Chondrocyte (in vitro differentiated cells): ENCODE measurements around the gene WWOX. TPM values are rescaled to one million over a fixed set of nuclear protein-coding genes. Genes with fewer than 3 reads are reported as not detected.

ENCODE experiments used
- DNase-seq: peaks from one replicate; pipeline ENCODE4 v3.0.0; 2021; ENCODE audit warnings: mixed read lengths, low spot score
- H3K27ac Mint-ChIP-seq: one replicate; pipeline ENCODE4 v1.8.0; 2021; ENCODE audit warnings: mild to moderate bottlenecking, moderate library complexity, mixed read lengths; ENCODE audit not compliant: unreplicated experiment
- H3K27me3 Mint-ChIP-seq: 2 replicates; pipeline ENCODE4 v1.8.0; 2021; ENCODE audit warnings: low read depth, mixed read lengths
- H3K36me3 Mint-ChIP-seq: 2 replicates; pipeline ENCODE4 v1.8.0; 2021; ENCODE audit warnings: low read depth, mixed read lengths
- H3K4me1 Mint-ChIP-seq: 2 replicates; pipeline ENCODE4 v1.8.0; 2021; ENCODE audit warnings: low read depth, mild to moderate bottlenecking, mixed read lengths
- H3K4me3 Mint-ChIP-seq: one replicate; pipeline ENCODE4 v1.8.0; 2021; ENCODE audit warnings: mild to moderate bottlenecking, moderate library complexity, mixed read lengths; ENCODE audit not compliant: unreplicated experiment
- H3K9me3 Mint-ChIP-seq: 2 replicates; pipeline ENCODE4 v1.8.0; 2021; ENCODE audit warnings: low read depth, mixed read lengths
- total RNA-seq: library from RNA; stranded (reverse); gene quantifications from 3 replicates; pipeline ENCODE4 v1.2.1, GENCODE V29; 2021
- TF ChIP-seq, protein P1 (sequence below): fragments of 200-600 bp; sonication (generic); IDR thresholded peaks from 2 replicates; pipeline ENCODE4 v1.5.0; 2021; ENCODE audit warnings: antibody characterized with exemption, mild to moderate bottlenecking, moderate library complexity

WWOX gene
- total RNA-seq, 1 donor from 2014 or later, result 12.1 TPM

GRCh38 chr16:78441298-78441697, 341.8 kb downstream of the WWOX start:
- Mint-ChIP-seq H3K27me3 (no peaks in the 10 kb centered on the region), H3K27ac (no peak overlapping the region), H3K9me3 (no peaks in the 10 kb centered on the region), H3K36me3 (peaks cover 2% of the 10 kb centered on the region), H3K4me1 (peaks cover 30% of the 10 kb centered on the region), H3K4me3 (no peak overlapping the region)
- TF ChIP-seq, protein P1, sequence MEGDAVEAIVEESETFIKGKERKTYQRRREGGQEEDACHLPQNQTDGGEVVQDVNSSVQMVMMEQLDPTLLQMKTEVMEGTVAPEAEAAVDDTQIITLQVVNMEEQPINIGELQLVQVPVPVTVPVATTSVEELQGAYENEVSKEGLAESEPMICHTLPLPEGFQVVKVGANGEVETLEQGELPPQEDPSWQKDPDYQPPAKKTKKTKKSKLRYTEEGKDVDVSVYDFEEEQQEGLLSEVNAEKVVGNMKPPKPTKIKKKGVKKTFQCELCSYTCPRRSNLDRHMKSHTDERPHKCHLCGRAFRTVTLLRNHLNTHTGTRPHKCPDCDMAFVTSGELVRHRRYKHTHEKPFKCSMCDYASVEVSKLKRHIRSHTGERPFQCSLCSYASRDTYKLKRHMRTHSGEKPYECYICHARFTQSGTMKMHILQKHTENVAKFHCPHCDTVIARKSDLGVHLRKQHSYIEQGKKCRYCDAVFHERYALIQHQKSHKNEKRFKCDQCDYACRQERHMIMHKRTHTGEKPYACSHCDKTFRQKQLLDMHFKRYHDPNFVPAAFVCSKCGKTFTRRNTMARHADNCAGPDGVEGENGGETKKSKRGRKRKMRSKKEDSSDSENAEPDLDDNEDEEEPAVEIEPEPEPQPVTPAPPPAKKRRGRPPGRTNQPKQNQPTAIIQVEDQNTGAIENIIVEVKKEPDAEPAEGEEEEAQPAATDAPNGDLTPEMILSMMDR, result no peak
- no peak for DNase-seq

GRCh38 chr16:78443542-78444364, 344.3 kb downstream of the WWOX start:
- Mint-ChIP-seq H3K4me1 (peaks cover 32% of the 10 kb centered on the region), H3K27ac (peak overlapping the region; percentile 78), H3K9me3 (no peaks in the 10 kb centered on the region), H3K4me3 (no peak overlapping the region), H3K27me3 (no peaks in the 10 kb centered on the region), H3K36me3 (peaks cover 2% of the 10 kb centered on the region)
- TF ChIP-seq, protein P1, result no peak
- DNase-seq, result no peak

- no peak overlapping the region for H3K4me3 Mint-ChIP-seq
- DNase-seq, result no peak
- TF ChIP-seq, protein P1, result no peak
- H3K9me3 Mint-ChIP-seq, result no peaks in the 10 kb centered on the region
- H3K27ac Mint-ChIP-seq, result no peak overlapping the region
- H3K36me3 Mint-ChIP-seq, result peaks cover 2% of the 10 kb centered on the region
- H3K4me1 Mint-ChIP-seq, result peaks cover 46% of the 10 kb centered on the region
- H3K27me3 Mint-ChIP-seq, result no peaks in the 10 kb centered on the region
Observed at GRCh38 chr16:78445818-78446217, 346.4 kb downstream of the WWOX start.

DNA sequence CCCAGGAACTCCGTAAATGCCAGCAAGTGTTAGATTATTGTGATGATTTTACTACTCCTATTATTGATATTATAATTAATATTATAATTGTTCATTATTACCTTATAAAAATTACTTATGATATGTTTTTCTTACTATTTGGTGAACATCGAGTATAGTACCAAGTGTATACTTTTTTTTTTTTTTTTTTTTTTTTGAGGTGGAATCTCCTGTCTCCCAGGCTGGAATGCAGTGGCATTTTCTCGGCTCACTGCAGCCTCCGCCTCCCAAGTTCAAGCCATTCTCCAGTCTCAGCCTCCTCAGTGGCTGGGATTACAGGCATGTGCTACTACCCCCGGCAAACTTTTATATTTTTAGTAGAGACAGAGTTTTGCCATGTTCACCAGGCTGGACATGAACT, 347.0 kb downstream of the WWOX start:
- no peak overlapping the region for H3K4me3 Mint-ChIP-seq
- H3K27me3 Mint-ChIP-seq, result no peaks in the 10 kb centered on the region
- DNase-seq, result no peak
- peaks cover 53% of the 10 kb centered on the region for H3K4me1 Mint-ChIP-seq
- no peak overlapping the region for H3K27ac Mint-ChIP-seq
- H3K36me3 Mint-ChIP-seq, result peaks cover 2% of the 10 kb centered on the region
- no peaks in the 10 kb centered on the region for H3K9me3 Mint-ChIP-seq
- TF ChIP-seq, protein P1, result no peak

DNA sequence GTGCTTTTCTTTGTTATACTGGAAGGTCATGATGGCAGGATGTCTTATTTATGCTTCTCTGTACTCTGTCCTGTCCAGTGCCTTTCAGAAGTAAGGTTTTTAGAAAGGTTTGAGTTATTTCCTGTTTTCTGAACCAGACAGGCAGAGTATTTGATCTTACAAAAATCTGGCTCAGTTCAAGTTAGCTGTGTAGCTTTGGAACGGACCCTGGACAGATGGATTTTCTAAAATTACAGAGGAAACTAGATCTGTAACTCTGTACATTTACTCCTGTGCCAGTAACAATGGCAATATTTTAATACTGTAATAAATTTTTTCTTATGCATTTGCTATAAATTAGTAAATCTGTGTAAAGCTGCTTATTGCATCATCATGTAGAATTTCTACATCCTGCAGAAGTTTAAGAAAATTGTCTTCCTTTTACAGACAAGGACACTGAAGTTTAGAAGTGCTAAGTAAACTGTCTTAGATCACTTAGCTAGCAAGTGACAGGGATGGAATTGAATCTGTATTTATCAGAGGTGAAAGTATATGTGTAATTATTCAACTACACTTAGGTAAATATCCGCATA, 347.6 kb downstream of the WWOX start:
- no peaks in the 10 kb centered on the region for H3K9me3 Mint-ChIP-seq
- H3K4me3 Mint-ChIP-seq, result no peak overlapping the region
- TF ChIP-seq, protein P1, result no peak
- no peak overlapping the region for H3K27ac Mint-ChIP-seq
- no peak for DNase-seq
- peaks cover 2% of the 10 kb centered on the region for H3K36me3 Mint-ChIP-seq
- H3K4me1 Mint-ChIP-seq, result peaks cover 58% of the 10 kb centered on the region
- H3K27me3 Mint-ChIP-seq, result no peaks in the 10 kb centered on the region
